DLD1 (cell line): ENCODE data around the gene RNF150.
"Not testable (repeated sequence)": the region's sequence is repeated elsewhere in the genome, so short reads cannot be mapped to it uniquely, and the experiment has no call there.

Source experiments
- in situ Hi-C: cut with HindIII; loops from 2 replicates; pipeline ENCODE4 v1.10.0; 2017; ENCODE audit warnings: low sequenced_read_pairs

The RNF150 gene

DNA sequence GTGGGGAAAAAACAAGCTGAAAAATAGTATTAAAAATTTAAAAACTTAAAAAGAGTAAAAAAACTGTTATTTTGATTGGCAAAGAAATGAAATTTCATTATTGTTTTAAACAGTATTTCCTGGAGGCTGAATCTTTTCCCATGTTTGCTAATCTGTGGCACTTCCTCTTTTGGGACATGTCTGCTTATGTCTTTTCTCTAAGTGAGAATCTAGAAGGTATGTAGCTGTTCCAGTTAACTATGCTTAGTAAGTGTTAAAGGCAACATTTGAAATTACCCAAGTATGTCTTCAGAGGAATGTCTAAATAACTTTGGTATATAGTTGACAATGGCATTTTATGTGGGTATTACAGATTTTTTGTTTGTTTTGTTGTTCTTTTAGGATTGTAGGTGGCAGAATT, 295.5 kb downstream of the RNF150 start:
- in situ Hi-C loops, result no loop called here

DNA sequence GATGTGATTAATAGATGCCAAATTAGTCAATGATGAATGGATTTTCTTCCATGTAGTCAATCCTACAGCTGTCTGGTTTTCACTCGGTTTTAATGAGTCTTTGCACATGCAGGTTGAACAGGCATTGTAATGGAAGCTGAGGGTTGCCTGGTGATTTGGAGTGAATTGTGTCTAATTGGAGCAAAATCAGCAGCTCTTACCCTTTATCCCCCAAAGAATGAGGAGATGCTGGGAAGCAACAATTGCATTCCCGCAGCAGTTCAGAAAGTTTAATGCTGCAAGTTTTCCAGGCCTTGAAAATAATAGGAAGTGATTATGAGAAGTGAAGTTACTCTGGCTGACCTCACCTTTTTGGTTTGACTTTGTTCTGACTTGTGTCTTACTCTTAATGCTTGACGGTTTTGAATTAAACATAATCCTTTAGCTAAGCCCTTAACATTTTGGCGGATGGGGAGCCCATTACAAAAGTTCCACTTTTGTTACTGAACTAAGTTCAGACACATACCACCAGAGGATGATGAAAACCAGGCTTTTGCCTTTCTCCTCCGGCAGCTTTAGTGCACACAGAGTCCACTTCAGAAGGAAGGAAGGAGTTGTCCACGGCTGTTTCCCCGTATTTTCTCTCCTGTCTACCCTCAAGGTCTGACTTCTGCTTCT, 298.3 kb downstream of the RNF150 start:
- in situ Hi-C loops, result no loop called here

GRCh38 chr4:140833280-140833679, 300.0 kb downstream of the RNF150 start:
- in situ Hi-C loops, result no loop called here

DNA sequence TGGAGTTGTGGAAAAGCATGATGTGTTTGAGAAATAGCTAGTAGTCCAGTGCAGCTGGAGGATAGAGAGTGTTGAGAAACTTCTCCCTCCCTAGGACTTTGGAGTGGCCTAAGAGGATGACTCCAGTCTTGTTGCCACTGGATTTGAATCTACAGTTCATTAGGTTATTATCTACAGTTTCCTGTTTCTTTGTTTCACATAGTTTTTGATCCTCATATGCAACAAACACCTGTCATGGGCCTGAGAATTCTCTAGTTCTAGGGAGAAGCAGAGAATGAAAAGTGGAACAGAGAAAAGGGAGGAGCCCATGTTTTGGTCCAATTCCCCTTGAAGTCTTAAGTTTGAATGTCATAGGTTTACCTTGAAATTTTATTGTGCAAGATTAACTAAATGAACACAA, 303.4 kb downstream of the RNF150 start:
- in situ Hi-C loops, result no loop called here

DNA sequence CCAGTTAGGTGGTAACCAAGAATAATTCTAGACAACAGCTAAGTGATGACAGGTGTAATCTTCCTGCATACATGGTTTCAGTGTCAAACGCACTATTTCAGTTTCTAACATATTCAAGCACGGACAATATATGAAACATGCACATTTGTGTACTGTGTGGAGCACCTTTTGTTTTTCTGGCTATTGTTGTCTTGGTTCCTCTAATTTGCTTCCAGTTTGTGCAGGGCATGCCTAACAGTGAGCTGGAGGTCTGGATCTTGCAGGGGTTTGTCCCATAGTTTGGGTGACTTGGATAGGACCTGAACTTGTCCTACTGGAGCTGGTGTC, 306.6 kb downstream of the RNF150 start:
- in situ Hi-C loops, result no loop called here

GRCh38 chr4:140820520-140820919, 312.7 kb downstream of the RNF150 start:
- in situ Hi-C loops, result not testable (repeated sequence)

GRCh38 chr4:140819610-140820009, 313.7 kb downstream of the RNF150 start:
- in situ Hi-C loops, result no loop called here

GRCh38 chr4:140818433-140818832, 314.8 kb downstream of the RNF150 start:
- in situ Hi-C loops, result no loop called here

- in situ Hi-C loops, result no loop called here
These were observed 316.3 kb downstream of the RNF150 start for GRCh38 chr4:140816806-140817510.

GRCh38 chr4:140813804-140814203, 319.5 kb downstream of the RNF150 start:
- in situ Hi-C loops, result no loop called here

DNA sequence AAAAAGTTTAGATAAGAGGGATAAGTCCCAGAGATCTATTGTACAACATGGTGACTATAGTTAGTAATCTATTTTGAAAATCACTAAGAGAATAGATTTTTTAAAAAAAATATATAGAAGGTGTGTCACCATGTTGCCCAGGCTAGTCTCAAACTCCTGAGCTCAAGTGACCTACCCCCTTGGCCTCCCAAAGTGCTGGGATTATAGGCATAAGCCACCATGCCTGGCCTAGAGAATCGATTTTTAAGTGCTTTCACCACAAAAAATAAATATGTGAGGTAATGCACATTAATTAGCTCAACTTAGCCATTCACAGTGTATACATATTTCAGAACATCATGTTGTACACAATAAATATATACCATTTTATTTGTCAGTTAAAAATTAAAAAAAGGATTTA, 320.4 kb downstream of the RNF150 start:
- in situ Hi-C loops, result no loop called here

GRCh38 chr4:140811429-140811828, 321.8 kb downstream of the RNF150 start:
- in situ Hi-C loops, result no loop called here

DNA sequence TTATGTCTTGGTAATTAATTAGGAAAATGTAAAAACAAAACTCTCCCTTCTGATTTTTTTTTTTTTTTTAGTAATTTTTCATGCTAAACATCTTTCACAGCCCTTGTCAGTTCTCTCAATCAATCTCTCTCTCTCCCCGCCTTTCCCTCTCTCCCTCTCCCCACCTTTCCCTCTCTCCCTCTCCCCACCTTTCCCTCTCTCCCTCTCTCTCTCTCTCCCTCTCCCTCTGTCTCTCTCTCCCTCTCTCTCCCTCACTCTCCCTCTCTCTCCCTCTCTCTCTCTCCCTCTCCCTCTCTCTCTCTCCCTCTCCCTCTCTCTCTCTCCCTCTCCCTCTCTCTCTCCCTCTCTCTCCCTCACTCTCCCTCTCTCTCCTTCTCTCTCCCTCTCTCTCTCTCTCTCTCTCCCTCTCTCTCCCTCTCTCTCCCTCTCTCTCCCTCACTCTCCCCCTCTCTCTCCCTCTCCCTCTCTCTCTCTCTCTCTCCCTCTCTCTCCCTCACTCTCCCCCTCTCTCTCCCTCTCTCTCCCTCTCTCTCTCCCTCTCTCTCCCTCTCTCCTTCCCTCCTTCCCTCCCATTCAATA, 322.6 kb downstream of the RNF150 start:
- in situ Hi-C loops, result not testable (repeated sequence)
